ENCODE results near the gene SCARB2.
A peak's percentile ranks its signal among the peaks of the same experiment; 100 is the strongest.
"Not testable (repeated sequence)": the region's sequence is repeated elsewhere in the genome, so short reads cannot be mapped to it uniquely, and the experiment has no call there.

The SCARB2 gene, protein sequence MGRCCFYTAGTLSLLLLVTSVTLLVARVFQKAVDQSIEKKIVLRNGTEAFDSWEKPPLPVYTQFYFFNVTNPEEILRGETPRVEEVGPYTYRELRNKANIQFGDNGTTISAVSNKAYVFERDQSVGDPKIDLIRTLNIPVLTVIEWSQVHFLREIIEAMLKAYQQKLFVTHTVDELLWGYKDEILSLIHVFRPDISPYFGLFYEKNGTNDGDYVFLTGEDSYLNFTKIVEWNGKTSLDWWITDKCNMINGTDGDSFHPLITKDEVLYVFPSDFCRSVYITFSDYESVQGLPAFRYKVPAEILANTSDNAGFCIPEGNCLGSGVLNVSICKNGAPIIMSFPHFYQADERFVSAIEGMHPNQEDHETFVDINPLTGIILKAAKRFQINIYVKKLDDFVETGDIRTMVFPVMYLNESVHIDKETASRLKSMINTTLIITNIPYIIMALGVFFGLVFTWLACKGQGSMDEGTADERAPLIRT
- 32.7 to 46.9 (median 38.7) reads per million in 4 donors for total RNA-seq

DNA sequence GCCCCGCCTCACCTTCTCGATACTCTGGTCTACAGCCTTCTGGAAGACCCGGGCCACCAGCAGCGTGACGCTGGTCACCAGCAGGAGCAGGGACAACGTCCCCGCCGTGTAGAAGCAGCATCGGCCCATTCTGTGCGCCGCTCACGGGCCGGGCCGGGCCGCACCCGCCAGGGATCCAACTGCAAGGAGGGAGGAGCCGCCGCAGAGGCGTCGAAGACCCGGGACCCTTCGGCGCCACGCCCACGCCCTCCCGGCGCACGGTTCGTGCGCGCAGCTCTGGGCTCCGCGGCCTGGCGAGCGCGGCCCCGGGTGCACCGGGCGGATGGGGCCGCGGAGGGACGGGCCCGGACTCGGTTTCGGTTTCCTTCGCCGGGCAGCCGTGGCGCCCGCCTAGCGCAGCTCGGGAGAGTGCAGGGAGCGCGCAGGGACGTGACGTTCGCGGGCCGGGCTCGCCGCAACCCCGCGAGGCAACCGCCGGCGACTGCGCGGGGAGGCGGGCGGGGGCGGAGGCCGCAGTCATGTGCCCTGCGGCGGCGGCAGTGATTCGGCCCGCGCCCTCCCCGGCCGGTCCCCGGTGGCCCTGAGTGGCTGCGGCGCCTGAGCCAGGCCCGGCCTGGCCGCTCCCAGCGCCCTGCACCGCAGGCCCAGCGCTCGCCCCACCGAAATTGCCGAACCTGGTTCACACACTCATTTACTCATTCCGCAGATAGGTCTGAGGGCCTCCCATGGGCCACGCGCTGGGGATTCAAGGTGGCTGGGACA is at the start of gene SCARB2:
SCARB2 (minus strand) TSS at position 410 of the 762 bp plus-strand sequence; CDS start at position 129, 281 bp downstream.
- peak; percentile 60 to 77 (median 68) for DNase-seq

GRCh38 chr4:76260571-76260970 is 46.9 kb upstream of the SCARB2 start:
- no peak for DNase-seq

DNA sequence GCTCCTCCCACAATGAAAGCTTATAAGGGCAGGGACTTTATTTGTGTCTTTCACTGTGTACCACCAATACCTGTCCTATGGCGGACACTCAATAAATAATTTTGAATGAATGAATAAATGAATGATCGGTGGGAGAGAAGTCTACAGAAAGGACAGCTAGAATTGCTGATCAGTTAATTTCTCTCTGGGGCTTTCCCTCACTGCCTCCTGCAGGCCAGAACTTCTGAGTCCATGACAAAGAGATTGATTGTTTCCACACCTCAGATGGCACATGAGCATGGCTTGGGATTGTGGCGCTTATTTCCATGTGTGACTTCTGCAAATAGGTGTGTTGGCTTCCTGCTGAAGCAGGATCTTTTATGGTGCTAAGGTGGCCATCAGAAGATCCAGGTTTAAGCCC is 44.2 kb upstream of the SCARB2 start:
- no peak for DNase-seq

DNA sequence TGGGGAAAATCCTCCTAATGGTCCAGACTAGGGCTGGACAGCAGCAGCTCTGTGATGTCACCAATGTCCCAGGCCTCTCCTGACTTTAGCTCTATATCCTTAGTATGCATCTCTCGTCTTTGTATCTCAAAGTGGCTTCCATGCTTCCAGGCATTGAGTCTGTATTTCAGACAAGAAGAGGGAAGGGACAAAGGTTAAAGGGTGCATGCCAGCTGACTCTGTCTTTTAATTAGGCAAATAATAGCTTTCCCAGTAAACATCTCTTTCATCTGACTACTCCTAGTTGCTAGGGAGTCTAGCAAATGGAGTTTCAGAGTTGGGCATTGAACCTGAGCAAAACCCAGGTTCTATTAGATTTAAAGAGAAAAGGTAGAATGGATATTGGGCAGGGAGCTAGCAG is 43.3 kb upstream of the SCARB2 start:
- DNase-seq: no peak

- DNase-seq: no peak
Observed at GRCh38 chr4:76256032-76256431, 42.4 kb upstream of the SCARB2 start.

DNA sequence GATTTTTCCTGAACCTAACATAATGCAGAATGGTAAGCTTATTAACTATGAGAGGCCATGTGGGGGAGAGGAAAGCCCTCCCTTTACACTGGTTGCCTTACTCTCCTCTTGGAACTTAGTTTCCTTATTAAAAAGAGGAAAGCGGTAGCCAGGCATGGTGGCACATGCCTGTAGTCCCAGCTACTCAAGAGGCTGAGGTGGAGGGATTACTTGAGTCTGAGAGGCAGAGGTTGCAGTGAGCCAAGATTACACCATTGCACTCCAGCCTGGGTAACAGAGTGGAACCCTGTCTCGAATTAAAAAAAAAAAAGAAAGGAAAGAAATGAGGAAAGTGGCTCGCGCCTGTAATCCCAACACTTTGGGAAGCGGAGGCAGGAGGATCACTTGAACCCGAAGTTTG is 39.9 kb upstream of the SCARB2 start:
- DNase-seq: no peak

DNA sequence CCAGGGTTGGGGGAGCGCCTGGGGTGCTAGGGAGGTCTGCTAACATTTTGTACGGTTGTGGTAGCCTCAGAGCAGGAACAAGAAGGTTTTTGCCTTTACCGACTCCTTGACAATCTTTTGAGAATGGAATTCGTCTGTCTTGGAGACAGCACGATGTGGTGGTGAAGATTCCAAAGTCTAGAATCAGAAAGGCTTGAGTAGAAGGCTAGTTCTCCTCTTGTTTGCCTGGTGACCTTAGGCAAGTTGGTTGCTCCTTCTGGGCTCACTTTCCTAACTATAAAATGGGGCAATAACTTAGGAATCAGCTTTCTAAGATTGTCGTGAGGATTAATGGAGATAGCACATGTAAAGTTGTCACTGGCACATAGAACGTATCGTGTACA is 38.6 kb upstream of the SCARB2 start:
- no peak for DNase-seq

DNA sequence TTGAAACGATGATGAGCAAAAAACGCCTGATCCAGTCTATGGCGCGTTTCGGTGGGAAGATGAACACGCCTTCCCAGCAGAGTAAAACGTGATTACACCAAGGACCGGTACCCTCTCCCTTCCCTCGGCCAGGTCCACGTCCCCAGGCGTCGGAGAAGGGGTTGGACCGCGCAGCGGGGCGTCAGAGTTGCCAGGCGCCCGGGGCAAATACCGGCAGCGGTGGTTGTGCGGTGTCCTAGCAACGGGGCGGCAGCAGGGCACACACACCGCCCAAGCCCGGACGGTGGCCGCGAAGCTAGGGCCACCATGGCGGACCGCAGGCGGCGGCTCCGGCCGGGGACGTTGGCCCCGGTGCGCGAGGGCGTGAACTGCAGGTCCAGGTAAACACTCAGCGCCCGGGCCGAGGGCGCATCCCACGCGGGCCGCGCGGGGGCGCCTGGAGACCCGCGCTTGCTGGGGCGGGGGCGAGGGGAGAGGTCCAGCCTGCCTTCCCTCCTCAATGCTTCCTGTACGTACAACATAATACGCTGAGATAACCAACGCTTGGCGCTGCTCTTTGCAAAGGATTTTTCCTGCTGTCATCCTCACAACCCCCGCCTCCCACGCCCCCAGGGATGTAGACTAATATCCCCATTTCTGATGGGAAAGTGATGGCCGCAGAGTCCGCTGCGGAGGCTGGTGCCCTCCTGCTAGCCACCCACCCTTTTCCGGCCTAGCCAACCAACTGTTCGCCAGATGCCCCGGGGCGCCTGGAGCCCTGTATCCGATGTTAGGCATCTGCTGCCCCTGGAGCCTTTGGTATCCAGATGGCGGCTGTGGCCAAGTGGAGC is 38.0 kb upstream of the SCARB2 start, which contains the start of gene FAM47E:
FAM47E (plus strand) TSS at position 281 of the 830 bp plus-strand sequence; CDS start at position 307, 26 bp downstream.
- DNase-seq: peak in 3 of 5 donors; percentile 1 to 26 (median 11)

DNA sequence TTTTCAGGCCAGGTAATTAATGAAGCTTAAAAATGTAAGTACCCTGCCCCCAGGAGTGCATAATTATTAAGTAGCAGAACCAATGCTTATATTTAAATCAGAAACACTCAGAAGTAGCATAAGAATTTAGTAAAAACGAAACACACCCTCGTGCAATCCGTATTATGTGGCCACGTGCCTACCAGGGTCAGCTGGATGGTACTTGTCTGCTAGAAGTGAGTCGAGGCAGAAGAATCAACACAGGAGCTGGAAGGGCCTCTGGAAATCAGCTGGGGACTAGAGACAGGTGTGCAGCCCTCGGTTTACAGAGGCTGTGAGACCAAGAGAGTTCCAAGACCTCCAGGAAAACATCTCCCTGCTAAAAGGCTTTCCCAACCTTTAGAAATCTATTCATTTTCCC is 37.3 kb upstream of the SCARB2 start:
- DNase-seq: no peak

GRCh38 chr4:76246852-76247251 is 33.2 kb upstream of the SCARB2 start:
- no peak for DNase-seq

GRCh38 chr4:76246025-76246424 is 32.4 kb upstream of the SCARB2 start:
- no peak for DNase-seq

- DNase-seq: not testable (repeated sequence)
Observed at GRCh38 chr4:76243877-76244276, 30.3 kb upstream of the SCARB2 start.

DNA sequence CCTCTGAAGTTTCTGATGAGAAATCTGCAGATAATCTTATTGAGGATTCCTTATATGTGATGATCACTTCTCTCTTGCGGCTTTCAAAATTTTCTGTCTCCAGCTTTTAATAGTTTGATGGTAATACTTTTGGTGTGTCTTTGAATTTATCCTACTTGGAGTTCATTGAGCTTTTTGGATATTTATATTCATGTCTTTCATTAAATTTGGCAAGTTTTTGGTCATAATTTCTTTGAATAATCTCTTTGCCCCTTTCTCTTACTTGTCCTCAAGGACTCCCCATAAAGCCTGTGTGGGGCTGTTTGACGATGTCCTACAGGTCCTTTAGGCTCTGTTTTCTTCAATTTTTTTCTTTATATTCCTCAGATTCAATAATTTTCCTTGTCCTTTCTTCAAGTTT is 26.6 kb upstream of the SCARB2 start:
- no peak for DNase-seq

GRCh38 chr4:76238701-76239100 is 25.1 kb upstream of the SCARB2 start:
- no peak for DNase-seq

GRCh38 chr4:76238236-76238635 is 24.6 kb upstream of the SCARB2 start:
- DNase-seq: no peak

DNA sequence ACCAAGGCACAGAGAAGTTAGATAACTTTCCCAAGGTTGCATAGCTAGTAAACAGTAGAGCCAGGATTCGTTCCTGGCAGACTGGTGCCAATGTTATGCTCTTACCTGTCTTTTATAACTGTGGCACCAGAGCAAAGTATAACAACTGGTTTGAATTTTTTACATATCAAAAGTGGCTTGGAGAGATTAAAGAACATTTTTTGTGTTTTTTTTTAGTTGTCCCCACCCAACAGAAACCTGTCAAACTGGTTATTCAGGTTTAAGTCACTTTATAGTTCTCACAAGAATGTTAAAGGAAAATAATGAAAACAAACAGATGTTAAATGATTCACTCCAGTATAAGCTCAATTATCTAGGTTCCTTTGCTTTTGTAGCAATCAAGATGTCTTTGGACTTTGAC is 22.3 kb upstream of the SCARB2 start:
- DNase-seq: no peak

GRCh38 chr4:76235407-76235806 is 21.8 kb upstream of the SCARB2 start:
- DNase-seq: no peak

DNA sequence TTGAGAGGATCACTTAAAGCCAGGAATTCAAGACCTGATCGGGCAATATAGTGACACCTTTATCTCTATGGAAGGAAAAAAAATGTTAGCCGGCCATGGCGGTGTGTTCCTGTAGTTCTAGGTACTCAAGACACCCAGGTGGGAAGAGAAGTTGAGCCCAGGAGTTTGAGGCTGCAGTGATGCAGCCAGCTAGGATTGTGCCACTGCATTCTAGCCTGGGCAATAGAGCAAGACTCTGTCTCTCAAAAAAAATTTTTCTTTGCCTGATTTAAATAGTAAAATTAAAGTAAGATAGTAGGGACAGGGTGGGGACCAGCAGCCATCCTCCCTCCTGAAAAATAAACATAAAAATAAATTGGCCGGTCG is 21.0 kb upstream of the SCARB2 start:
- DNase-seq: no peak

GRCh38 chr4:76233967-76234678 is 20.5 kb upstream of the SCARB2 start:
- no peak for DNase-seq

DNA sequence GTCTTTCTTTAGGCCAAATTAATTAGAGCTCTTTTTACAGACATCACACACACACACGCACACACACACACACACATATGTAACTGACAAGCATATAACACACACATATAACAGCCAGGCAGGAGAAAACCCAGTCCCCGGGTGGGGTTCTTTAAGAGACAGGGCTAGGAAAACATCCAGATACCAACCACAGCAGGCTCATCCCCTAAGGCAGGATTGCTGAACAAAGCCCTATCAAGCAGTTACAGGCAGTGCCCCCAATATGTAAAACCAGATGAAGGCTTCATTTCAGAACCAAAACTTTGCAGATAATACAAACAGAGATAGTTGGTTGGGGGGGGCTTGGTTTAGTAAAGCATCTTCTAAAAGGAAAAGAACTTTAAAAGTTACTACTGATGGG is 19.9 kb upstream of the SCARB2 start:
- no peak for DNase-seq

GRCh38 chr4:76233083-76233482 is 19.5 kb upstream of the SCARB2 start:
- DNase-seq: no peak

- DNase-seq: no peak
Observed at GRCh38 chr4:76232681-76233080, 19.1 kb upstream of the SCARB2 start.

All from T-helper 1 cell (primary cell).